Neuronal stem cell (in vitro differentiated cells): Measurements from ENCODE around the gene SLC44A4.

Source experiments
- DNase-seq: peaks from one replicate; pipeline ENCODE4 v3.0.0-alpha.2; 2013; ENCODE audit warnings: low spot score
- H2AFZ ChIP-seq: one replicate; pipeline ENCODE4 v1.6.1; 2013; ENCODE audit warnings: mild to moderate bottlenecking, low read length, inconsistent platforms
- H2AK5ac ChIP-seq: 2 replicates; pipeline ENCODE4 v1.6.1; 2013; ENCODE audit warnings: low read depth, mild to moderate bottlenecking, inconsistent platforms, low read length, moderate library complexity, mixed read lengths
- H2BK120ac ChIP-seq: 2 replicates; pipeline ENCODE4 v1.6.1; 2013; ENCODE audit warnings: low read depth, mild to moderate bottlenecking, inconsistent platforms, low read length, moderate library complexity, mixed read lengths
- H2BK12ac ChIP-seq: one replicate; pipeline ENCODE4 v1.6.1; 2013; ENCODE audit warnings: low read length, inconsistent platforms
- H2BK15ac ChIP-seq: 2 replicates; pipeline ENCODE4 v1.6.1; 2013; ENCODE audit warnings: mild to moderate bottlenecking, low read length, inconsistent platforms, mixed read lengths
- H2BK5ac ChIP-seq: one replicate; pipeline ENCODE4 v1.6.1; 2013; ENCODE audit warnings: inconsistent platforms, mild to moderate bottlenecking, low read length, moderate library complexity
- H3K14ac ChIP-seq: one replicate; pipeline ENCODE4 v1.6.1; 2013; ENCODE audit warnings: low read length, inconsistent platforms
- H3K18ac ChIP-seq: 2 replicates; pipeline ENCODE4 v1.6.1; 2013; ENCODE audit warnings: low read length, inconsistent platforms
- H3K23ac ChIP-seq: 2 replicates; pipeline ENCODE4 v1.6.1; 2013; ENCODE audit warnings: low read depth, mild to moderate bottlenecking, mixed read lengths, low read length, inconsistent platforms; ENCODE audit not compliant: poor library complexity
- H3K27ac ChIP-seq: replicated peaks from 3 replicates; pipeline ENCODE4 v1.5.1; 2013; ENCODE audit warnings: low read length, inconsistent platforms
- H3K27me3 ChIP-seq, 3 experiments: 2 replicates each; pipeline ENCODE4 v1.6.1; 2013; ENCODE audit warnings: low read length in 3 of 3, mild to moderate bottlenecking in 2 of 3, inconsistent platforms in 1 of 3, low read depth in 1 of 3, mixed read lengths in 1 of 3, moderate library complexity in 1 of 3; ENCODE audit not compliant: control insufficient read depth in 3 of 3, insufficient read depth in 3 of 3
- H3K36me3 ChIP-seq, 2 donors: replicated peaks in 1 of 2; 2 replicates each; pipeline ENCODE4 v1.6.1; 2013; ENCODE audit warnings: low read length in 2 of 2; ENCODE audit not compliant: control insufficient read depth in 2 of 2, insufficient read depth in 2 of 2
- H3K4ac ChIP-seq: 2 replicates; pipeline ENCODE4 v1.6.1; 2013; ENCODE audit warnings: inconsistent platforms, mild to moderate bottlenecking, low read length, moderate library complexity
- H3K4me1 ChIP-seq, 2 donors: 1 replicate in 1 of 2; 2 replicates in 1 of 2; pipeline ENCODE4 v1.6.1; 2013; ENCODE audit warnings: low read length in 2 of 2, low read depth in 1 of 2; ENCODE audit not compliant: control insufficient read depth in 2 of 2, insufficient read depth in 1 of 2
- H3K4me2 ChIP-seq: one replicate; pipeline ENCODE4 v1.6.1; 2013; ENCODE audit warnings: mild to moderate bottlenecking, low read length, inconsistent platforms; ENCODE audit not compliant: insufficient read depth, poor library complexity, severe bottlenecking
- H3K4me3 ChIP-seq, 2 donors: 2 replicates each; pipeline ENCODE4 v1.5.1; 2013; ENCODE audit warnings: low read length in 2 of 2, mild to moderate bottlenecking in 2 of 2, inconsistent platforms in 1 of 2, moderate library complexity in 1 of 2
- H3K79me1 ChIP-seq: one replicate; pipeline ENCODE4 v1.6.1; 2013; ENCODE audit warnings: low read depth, mild to moderate bottlenecking, inconsistent platforms, low read length, moderate library complexity
- H3K9ac ChIP-seq: one replicate; pipeline ENCODE4 v1.6.1; 2013; ENCODE audit warnings: mild to moderate bottlenecking, low read depth, low read length, inconsistent platforms; ENCODE audit not compliant: poor library complexity
- H3K9me3 ChIP-seq, 2 donors: replicated peaks in 1 of 2; 2 replicates each; pipeline versions ENCODE3 to v1.6.1; 2013; ENCODE audit warnings: low read length in 2 of 2, mild to moderate bottlenecking in 2 of 2, inconsistent platforms in 1 of 2, low read depth in 1 of 2, mixed read lengths in 1 of 2, moderate library complexity in 1 of 2; ENCODE audit not compliant: control insufficient read depth in 2 of 2, insufficient read depth in 1 of 2
- H4K8ac ChIP-seq: one replicate; pipeline ENCODE4 v1.6.1; 2013; ENCODE audit warnings: low read depth, mild to moderate bottlenecking, inconsistent platforms, low read length, moderate library complexity
- H4K91ac ChIP-seq: one replicate; pipeline ENCODE4 v1.6.1; 2013; ENCODE audit warnings: low read length, low read depth, mild to moderate bottlenecking, inconsistent platforms; ENCODE audit not compliant: poor library complexity
- WGBS, 2 donors: extraction: QIAGEN DNeasy Blood & Tissue Kit; methylation state at CpG; one replicate each; pipeline ENCODE4 v1.1.7; 2013; ENCODE audit warnings: missing lambda C conversion rate in 2 of 2, mixed read lengths in 1 of 2; ENCODE audit not compliant: insufficient read length in 2 of 2, insufficient replicate concordance in 1 of 2; ENCODE audit errors: extremely low coverage in 2 of 2; 5-methylcytosine and 5-hydroxymethylcytosine counted together

SLC44A4 gene

GRCh38 chr6:31882344-31882743 lies 3.5 kb upstream of the SLC44A4 start:
- no peaks in the 10 kb centered on the region for H3K27me3 ChIP-seq
- H2BK12ac ChIP-seq = no peak overlapping the region
- no peak overlapping the region for H3K23ac ChIP-seq
- no peak overlapping the region for H3K27ac ChIP-seq
- no peaks in the 10 kb centered on the region for H3K4me1 ChIP-seq
- H2AFZ ChIP-seq = no peak overlapping the region
- H4K91ac ChIP-seq = no peak overlapping the region
- H3K9me3 ChIP-seq = peaks cover 0 to 2% of the 10 kb centered on the region in 2 donors
- no peak overlapping the region for H3K18ac ChIP-seq
- peaks cover 3% of the 10 kb centered on the region for H3K79me1 ChIP-seq
- no peak overlapping the region for H2BK15ac ChIP-seq
- no peak overlapping the region for H3K4ac ChIP-seq
- no peak overlapping the region for H3K14ac ChIP-seq
- peaks cover 64 to 76% of the 10 kb centered on the region in 2 donors for H3K36me3 ChIP-seq
- H2BK120ac ChIP-seq = no peak overlapping the region
- H3K4me3 ChIP-seq = no peak overlapping the region
- WGBS, 2 donors = no CpG with 5 or more reads among the region's 6 CpGs
- H3K9ac ChIP-seq = no peak overlapping the region
- H3K4me2 ChIP-seq = no peak overlapping the region
- H2BK5ac ChIP-seq = no peak overlapping the region
- no peak overlapping the region for H2AK5ac ChIP-seq
- no peak overlapping the region for H4K8ac ChIP-seq
- no peak for DNase-seq

GRCh38 chr6:31881136-31881859 lies 2.5 kb upstream of the SLC44A4 start:
- H3K4me3 ChIP-seq = no peak overlapping the region
- H4K91ac ChIP-seq = peak overlapping the region; percentile 8
- H3K27me3 ChIP-seq = no peaks in the 10 kb centered on the region
- no peak overlapping the region for H2AK5ac ChIP-seq
- no peak overlapping the region for H2BK120ac ChIP-seq
- no peaks in the 10 kb centered on the region for H3K4me1 ChIP-seq
- H3K79me1 ChIP-seq = no peaks in the 10 kb centered on the region
- H2AFZ ChIP-seq = no peak overlapping the region
- peak overlapping the region; percentile 56 for H4K8ac ChIP-seq
- no peak overlapping the region for H2BK12ac ChIP-seq
- no peak overlapping the region for H3K9ac ChIP-seq
- no peak overlapping the region for H2BK15ac ChIP-seq
- H2BK5ac ChIP-seq = no peak overlapping the region
- no peak overlapping the region for H3K18ac ChIP-seq
- H3K9me3 ChIP-seq = no peaks in the 10 kb centered on the region
- H3K4me2 ChIP-seq = no peak overlapping the region
- H3K23ac ChIP-seq = no peak overlapping the region
- no peak for DNase-seq
- WGBS, 2 donors = no CpG with 5 or more reads among the region's 9 CpGs
- no peak overlapping the region for H3K4ac ChIP-seq
- no peak overlapping the region for H3K14ac ChIP-seq
- H3K36me3 ChIP-seq = peaks cover 54 to 66% of the 10 kb centered on the region in 2 donors
- no peak overlapping the region for H3K27ac ChIP-seq

- Histone ChIP-seq H3K4me1 (no peaks in the 10 kb centered on the region), H3K36me3 (peaks cover 51 to 59% of the 10 kb centered on the region in 2 donors), H3K4me2 (no peak overlapping the region), H4K91ac (no peak overlapping the region), H3K27me3 (no peaks in the 10 kb centered on the region), H2BK5ac (no peak overlapping the region), H2AK5ac (no peak overlapping the region), H3K18ac (no peak overlapping the region), H2BK15ac (no peak overlapping the region), H2BK120ac (no peak overlapping the region), H4K8ac (no peak overlapping the region), H2BK12ac (no peak overlapping the region), H3K14ac (no peak overlapping the region), H3K23ac (no peak overlapping the region), H2AFZ (no peak overlapping the region), H3K79me1 (no peaks in the 10 kb centered on the region), H3K4me3 (no peak overlapping the region), H3K9ac (no peak overlapping the region), H3K4ac (no peak overlapping the region), H3K9me3 (no peaks in the 10 kb centered on the region), H3K27ac (no peak overlapping the region)
- no CpG with 5 or more reads among the region's 10 CpGs for WGBS, 2 donors
- DNase-seq = no peak
These were observed 1.8 kb upstream of the SLC44A4 start for GRCh38 chr6:31880616-31881015.

GRCh38 chr6:31879901-31880300 lies 1.1 kb upstream of the SLC44A4 start:
- Histone ChIP-seq H2BK5ac (no peak overlapping the region), H3K79me1 (no peaks in the 10 kb centered on the region), H3K9ac (no peak overlapping the region), H3K4me2 (no peak overlapping the region), H3K4ac (no peak overlapping the region), H3K9me3 (no peaks in the 10 kb centered on the region), H3K4me3 (no peak overlapping the region), H3K36me3 (peaks cover 48 to 53% of the 10 kb centered on the region in 2 donors), H2BK15ac (no peak overlapping the region), H2AFZ (no peak overlapping the region), H3K27me3 (no peaks in the 10 kb centered on the region), H3K23ac (no peak overlapping the region), H3K18ac (no peak overlapping the region), H3K4me1 (no peaks in the 10 kb centered on the region), H3K27ac (no peak overlapping the region), H4K91ac (no peak overlapping the region), H4K8ac (peak overlapping the region; percentile 25), H3K14ac (no peak overlapping the region), H2AK5ac (no peak overlapping the region), H2BK12ac (no peak overlapping the region), H2BK120ac (no peak overlapping the region)
- WGBS, 2 donors = no CpG with 5 or more reads among the region's 10 CpGs
- DNase-seq = no peak
